SK-N-SH (cell line): ENCODE results near the gene ETV3L.

Experiments
- CHD2 ChIP-seq: fragments of 150-350 bp; IDR thresholded peaks from 2 replicates; pipeline ENCODE4 v1.6.1; 2018; ENCODE audit warnings: low read length; ENCODE audit not compliant: partially characterized antibody
- EZH2phosphoT487 ChIP-seq: fragments of 200-600 bp; sonication (generic); IDR thresholded peaks from 2 replicates; pipeline ENCODE4 v1.6.1; 2017; ENCODE audit warnings: low read depth, mixed run types, mild to moderate bottlenecking, antibody characterized with exemption, moderate library complexity, borderline replicate concordance
- JUND ChIP-seq: IDR thresholded peaks from 2 replicates; pipeline ENCODE4 v1.4.0; 2012
- NRF1 ChIP-seq: IDR thresholded peaks from 2 replicates; pipeline ENCODE4 v1.6.1; 2012; ENCODE audit warnings: low read depth, mild to moderate bottlenecking, low read length
- RAD21 ChIP-seq: IDR thresholded peaks from 2 replicates; pipeline ENCODE4 v1.6.1; 2012; ENCODE audit warnings: mild to moderate bottlenecking, low read length
- REST ChIP-seq: IDR thresholded peaks from 2 replicates; pipeline ENCODE4 v1.6.1; 2012; ENCODE audit warnings: mild to moderate bottlenecking, low read depth, low read length, moderate library complexity
- RXRA ChIP-seq: IDR thresholded peaks from 2 replicates; pipeline ENCODE4 v1.4.0; 2012; ENCODE audit warnings: low read depth, mild to moderate bottlenecking, borderline replicate concordance
- SIN3A ChIP-seq: IDR thresholded peaks from 2 replicates; pipeline ENCODE4 v1.6.1; 2012; ENCODE audit warnings: low read depth, mild to moderate bottlenecking, low read length, moderate library complexity, borderline replicate concordance
- TF ChIP-seq, protein P1 (sequence below): fragments of 200-600 bp; sonication (generic); IDR thresholded peaks from 2 replicates; pipeline ENCODE4 v1.6.1; 2017; ENCODE audit warnings: antibody characterized with exemption, mild to moderate bottlenecking, moderate library complexity

GRCh38 chr1:157142765-157143423 is 43.3 kb upstream of the ETV3L start:
- TF ChIP-seq, protein P1, sequence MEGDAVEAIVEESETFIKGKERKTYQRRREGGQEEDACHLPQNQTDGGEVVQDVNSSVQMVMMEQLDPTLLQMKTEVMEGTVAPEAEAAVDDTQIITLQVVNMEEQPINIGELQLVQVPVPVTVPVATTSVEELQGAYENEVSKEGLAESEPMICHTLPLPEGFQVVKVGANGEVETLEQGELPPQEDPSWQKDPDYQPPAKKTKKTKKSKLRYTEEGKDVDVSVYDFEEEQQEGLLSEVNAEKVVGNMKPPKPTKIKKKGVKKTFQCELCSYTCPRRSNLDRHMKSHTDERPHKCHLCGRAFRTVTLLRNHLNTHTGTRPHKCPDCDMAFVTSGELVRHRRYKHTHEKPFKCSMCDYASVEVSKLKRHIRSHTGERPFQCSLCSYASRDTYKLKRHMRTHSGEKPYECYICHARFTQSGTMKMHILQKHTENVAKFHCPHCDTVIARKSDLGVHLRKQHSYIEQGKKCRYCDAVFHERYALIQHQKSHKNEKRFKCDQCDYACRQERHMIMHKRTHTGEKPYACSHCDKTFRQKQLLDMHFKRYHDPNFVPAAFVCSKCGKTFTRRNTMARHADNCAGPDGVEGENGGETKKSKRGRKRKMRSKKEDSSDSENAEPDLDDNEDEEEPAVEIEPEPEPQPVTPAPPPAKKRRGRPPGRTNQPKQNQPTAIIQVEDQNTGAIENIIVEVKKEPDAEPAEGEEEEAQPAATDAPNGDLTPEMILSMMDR, result no peak
- TF ChIP-seq JUND (no peak), REST (no peak), SIN3A (no peak), EZH2phosphoT487 (no peak), RXRA (no peak), CHD2 (no peak), NRF1 (no peak), RAD21 (no peak)
